CD4-positive, alpha-beta T cell (primary cell): ENCODE measurements around the gene CASP9. TPM values are rescaled to one million over a fixed set of nuclear protein-coding genes. Genes with fewer than 3 reads are reported as not detected.
A peak's percentile ranks its signal among the peaks of the same experiment; 100 is the strongest.
"Not testable (repeated sequence)": the region's sequence is repeated elsewhere in the genome, so short reads cannot be mapped to it uniquely, and the experiment has no call there.

Experiments used
- ATAC-seq: fragments of 200-7000 bp; cut with Tn5 transposase; one replicate; pipeline ENCODE4 v1.10.0; 2022; ENCODE audit warnings: mild to moderate bottlenecking; ENCODE audit not compliant: poor library complexity
- CTCF ChIA-PET: fragments of 350-600 bp; sonication (Branson Sonifier 250); formaldehyde crosslinking; loops from one replicate; lab custom pipeline; 2021; ENCODE audit warnings: antibody characterized with exemption, inconsistent platforms; lab: Charles Lee
- POLR2A ChIA-PET: fragments of 350-600 bp; sonication (Branson Sonifier 250); formaldehyde crosslinking; loops from one replicate; lab custom pipeline; 2021; ENCODE audit warnings: antibody characterized with exemption, inconsistent platforms; lab: Charles Lee
- DNase-seq, 14 experiments: peaks; one replicate each; pipeline ENCODE4 v3.0.0-alpha.2; 2013 to 2020; ENCODE audit warnings: mixed read lengths in 2 of 14
- H3K27ac ChIP-seq, 2 donors: one replicate each; pipeline versions ENCODE4 v1.5.1 to v1.7.0; 2013; ENCODE audit warnings: low read length in 2 of 2, low read depth in 1 of 2, mild to moderate bottlenecking in 1 of 2
- H3K27me3 ChIP-seq, 2 experiments: 1 replicate in 1 of 2; 2 replicates in 1 of 2; pipeline versions ENCODE4 v1.6.1 to v1.7.0; 2013; ENCODE audit warnings: low read length in 2 of 2, control low read depth in 1 of 2, mild to moderate bottlenecking in 1 of 2, moderate library complexity in 1 of 2; ENCODE audit not compliant: insufficient read depth in 2 of 2, control insufficient read depth in 1 of 2
- H3K36me3 ChIP-seq: one replicate; pipeline ENCODE4 v1.6.1; 2013; ENCODE audit warnings: low read length, control low read depth; ENCODE audit not compliant: insufficient read depth
- H3K4me1 ChIP-seq: one replicate; pipeline ENCODE4 v1.6.1; 2013; ENCODE audit warnings: low read length, control low read depth; ENCODE audit not compliant: insufficient read depth
- H3K4me3 ChIP-seq: one replicate; pipeline ENCODE4 v1.5.1; 2013; ENCODE audit warnings: mild to moderate bottlenecking, low read length, moderate library complexity
- H3K9me3 ChIP-seq, 2 experiments: 1 replicate in 1 of 2; 2 replicates in 1 of 2; pipeline versions ENCODE4 v1.6.1 to v1.7.0; 2013; ENCODE audit warnings: low read length in 2 of 2, mild to moderate bottlenecking in 2 of 2, control low read depth in 1 of 2, moderate library complexity in 1 of 2; ENCODE audit not compliant: control insufficient read depth in 1 of 2, insufficient read depth in 1 of 2
- H3K27ac Mint-ChIP-seq: one replicate; pipeline ENCODE4 v1.8.0; 2020; ENCODE audit warnings: mixed read lengths
- H3K27me3 Mint-ChIP-seq: one replicate; pipeline ENCODE4 v1.8.0; 2021; ENCODE audit warnings: mixed read lengths
- H3K36me3 Mint-ChIP-seq: one replicate; pipeline ENCODE4 v1.8.0; 2021; ENCODE audit warnings: low read depth, mixed read lengths
- H3K4me1 Mint-ChIP-seq: one replicate; pipeline ENCODE4 v1.8.0; 2021; ENCODE audit warnings: low read depth, mixed read lengths
- H3K4me3 Mint-ChIP-seq: one replicate; pipeline ENCODE4 v1.8.0; 2020; ENCODE audit warnings: mild to moderate bottlenecking, mixed read lengths
- H3K9me3 Mint-ChIP-seq: one replicate; pipeline ENCODE4 v1.8.0; 2020; ENCODE audit warnings: mixed read lengths
- CTCF ChIP-seq: fragments of 200-600 bp; IDR thresholded peaks from one replicate; pipeline ENCODE4 v1.8.0; 2022; ENCODE audit warnings: antibody characterized with exemption, mild to moderate bottlenecking
- intact Hi-C, 2 experiments: fragments of 100-400 bp; cut with DNase I in 1 of 2; cut with micrococcal nuclease in 1 of 2; formaldehyde crosslinking; loops; one replicate each; pipeline versions ENCODE4 v1.15.1 to v1.9.0; 2023 to 2025; cut with DNase I, micrococcal nuclease
- total RNA-seq, 174 experiments: library from RNA in 2 of 174; stranded (reverse) in 2 of 174; gene quantifications; one replicate each; pipeline ENCODE4 v1.2.3 and lab custom pipeline; 2021 to 2026

CASP9 gene
- total RNA-seq, 2 experiments from 2014 or later = 15.7 to 18.0 TPM

GRCh38 chr1:15493869-15494390 is 30.1 kb downstream of the CASP9 start:
- Mint-ChIP-seq H3K27me3 (no peaks in the 10 kb centered on the region), H3K4me1 (no peaks in the 10 kb centered on the region), H3K4me3 (no peak overlapping the region), H3K27ac (no peak overlapping the region), H3K36me3 (peaks cover 72% of the 10 kb centered on the region), H3K9me3 (no peaks in the 10 kb centered on the region)
- Histone ChIP-seq H3K27ac (no peak overlapping the region), H3K9me3 (no peaks in the 10 kb centered on the region), H3K4me3 (no peak overlapping the region), H3K27me3 (no peaks in the 10 kb centered on the region), H3K4me1 (no peaks in the 10 kb centered on the region), H3K36me3 (peaks cover 7% of the 10 kb centered on the region)
- ATAC-seq = no peak
- ChIA-PET CTCF (no interaction called here), POLR2A (no interaction called here)
- TF ChIP-seq CTCF = no peak
- intact Hi-C loops = no loop called here
- DNase-seq = no peak

- Mint-ChIP-seq H3K27me3 (no peaks in the 10 kb centered on the region), H3K4me3 (no peak overlapping the region), H3K36me3 (peaks cover 69% of the 10 kb centered on the region), H3K27ac (no peak overlapping the region), H3K9me3 (no peaks in the 10 kb centered on the region), H3K4me1 (no peaks in the 10 kb centered on the region)
- H3K4me1 ChIP-seq = no peaks in the 10 kb centered on the region
- TF ChIP-seq CTCF = no peak
- ATAC-seq (no peak), DNase-seq (no peak)
- ChIA-PET CTCF (no interaction called here), POLR2A (no interaction called here)
- H3K9me3 ChIP-seq = no peaks in the 10 kb centered on the region
- intact Hi-C loops = no loop called here
- no peak overlapping the region for H3K27ac ChIP-seq
- H3K27me3 ChIP-seq = no peaks in the 10 kb centered on the region
- no peak overlapping the region for H3K4me3 ChIP-seq
- H3K36me3 ChIP-seq = peaks cover 7% of the 10 kb centered on the region
Measured at GRCh38 chr1:15492596-15492995, 31.4 kb downstream of the CASP9 start.

GRCh38 chr1:15491010-15491409 is 33.0 kb downstream of the CASP9 start:
- H3K27ac ChIP-seq, ATAC-seq, H3K27me3 Mint-ChIP-seq, H3K27ac Mint-ChIP-seq, H3K4me3 Mint-ChIP-seq, H3K4me1 Mint-ChIP-seq, H3K36me3 ChIP-seq, H3K27me3 ChIP-seq, H3K9me3 Mint-ChIP-seq, H3K4me1 ChIP-seq, H3K9me3 ChIP-seq, POLR2A ChIA-PET, intact Hi-C loops, H3K4me3 ChIP-seq: not testable (repeated sequence)
- peak in 1 of 14 experiments; percentile 17 for DNase-seq
- H3K36me3 Mint-ChIP-seq = peaks cover 62% of the 10 kb centered on the region
- CTCF ChIA-PET = interaction anchor here (1.3 kb wide), 1 partner anchor 10 kb away, joined by 3 read pairs; no protein-coding TSS in a partner anchor

GRCh38 chr1:15489052-15489736 is 34.8 kb downstream of the CASP9 start:
- H3K4me1 ChIP-seq = no peaks in the 10 kb centered on the region
- ChIA-PET CTCF (no interaction called here), POLR2A (no interaction called here)
- TF ChIP-seq CTCF = no peak
- H3K9me3 Mint-ChIP-seq = no peaks in the 10 kb centered on the region
- no peaks in the 10 kb centered on the region for H3K27me3 Mint-ChIP-seq
- no peaks in the 10 kb centered on the region for H3K27me3 ChIP-seq
- DNase-seq (no peak), ATAC-seq (no peak)
- H3K27ac ChIP-seq = no peak overlapping the region
- H3K27ac Mint-ChIP-seq = no peak overlapping the region
- H3K36me3 ChIP-seq = peaks cover 3% of the 10 kb centered on the region
- peaks cover 48% of the 10 kb centered on the region for H3K36me3 Mint-ChIP-seq
- H3K4me1 Mint-ChIP-seq = no peaks in the 10 kb centered on the region
- no peaks in the 10 kb centered on the region for H3K9me3 ChIP-seq
- intact Hi-C loops = no loop called here
- H3K4me3 ChIP-seq = no peak overlapping the region
- no peak overlapping the region for H3K4me3 Mint-ChIP-seq
